Measurements from ENCODE around the gene YWHAB. TPM values are rescaled to one million over a fixed set of nuclear protein-coding genes. Genes with fewer than 3 reads are reported as not detected.

The YWHAB gene
- total and polyA plus RNA-seq, 10 of the 15 experiments (the other 5 are each of a cell fraction or from before 2014, with no cell fraction given), result 63.5 to 323 (median 144) TPM

- in situ Hi-C loops (cut with MboI) (no loop called here), intact Hi-C loops (cut with micrococcal nuclease; ENCODE audit: unreplicated experiment) (no loop called here)
- peaks cover 48% of the 10 kb centered on the region for H3K79me2 ChIP-seq (ENCODE audit: control insufficient read depth, insufficient read depth, low read length)
- H3K4me2 ChIP-seq (ENCODE audit: control insufficient read depth, insufficient read depth), result peak overlapping the region; percentile 66
- H2AFZ ChIP-seq (ENCODE audit: control insufficient read depth, low read depth, low read length), result peak overlapping the region; percentile 75
- FAIRE-seq, result no peak
- peaks cover 0 to 7% of the 10 kb centered on the region in 2 experiments; a peak in 2 of 4 replicates for H3K36me3 ChIP-seq (ENCODE audit: control insufficient read depth in 2 of 2, insufficient read depth in 2 of 2, low read length in 1 of 2)
- ChIA-PET POLR2A (interaction anchor here (0.6 to 2.0 kb wide), 7 partner anchors 19 to 1050 kb away, joined by 3 to 8 read pairs (median 4); partner anchors contain the start of genes PABPC1L, PCIF1 and TOMM34), RAD21 (ENCODE audit: unreplicated experiment) (interaction anchor here (1.2 to 1.9 kb wide), 5 partner anchors 18 to 298 kb away, joined by 3 to 5 read pairs (median 4); partner anchors contain the start of genes PABPC1L and TOMM34), CTCF (no interaction called here), SMC1A (ENCODE audit: uncharacterized antibody, unreplicated experiment) (interaction anchor here (0.6 to 0.8 kb wide), 2 partner anchors 19 to 211 kb away, joined by 3 read pairs; no protein-coding TSS in a partner anchor)
- WGBS (ENCODE audit: insufficient coverage, insufficient replicate concordance, low lambda C conversion rate, missing lambda C conversion rate), result 21% methylated on average over 14 of the region's 14 CpGs
- H4K20me1 ChIP-seq (ENCODE audit: control insufficient read depth, insufficient read depth), result peaks cover 7% of the 10 kb centered on the region; the same call in 1 of the 2 replicates
- H3K9me3 ChIP-seq (replicated peaks; ENCODE audit: control insufficient read depth, insufficient read depth, low read length), result no peaks in the 10 kb centered on the region
- no peak for DNase-seq (ENCODE audit: low read depth, low spot score)
- peaks cover 17% of the 10 kb centered on the region for H3K4me1 ChIP-seq (ENCODE audit: control insufficient read depth, insufficient read depth, low read length)
- no peak for ATAC-seq
- peak overlapping the region; percentile 72 for H3K27ac ChIP-seq (ENCODE audit: control insufficient read depth, insufficient read depth)
- peak overlapping the region; percentile 77 for H3K9ac ChIP-seq (ENCODE audit: control insufficient read depth, insufficient read depth, low read length)
- BruUV-seq (replicated peaks), result TSS peak; percentile 73
- no peaks in the 10 kb centered on the region for H3K27me3 ChIP-seq (replicated peaks in 1 of 2; ENCODE audit: control insufficient read depth in 2 of 2, insufficient read depth in 2 of 2, low read length in 1 of 2)
- H3K4me3 ChIP-seq, result peak overlapping the region; percentile 65
- 0 out of 2 replicates have a peak, but pooled peaks have one; percentile 13 for TF ChIP-seq MLLT1 (IDR thresholded peaks at IDR 0.05)
- TF ChIP-seq ZNF592 (IDR thresholded peaks at IDR 0.05), result no peak
- no peak for TF ChIP-seq KLF5 (IDR thresholded peaks at IDR 0.05; ENCODE audit: partially characterized antibody)
- no peak for TF ChIP-seq RBBP5 (conservative IDR thresholded peaks at IDR 0.05)
- TF ChIP-seq RUNX3 (IDR thresholded peaks at IDR 0.05; ENCODE audit: low read length), result no peak; the same call in 1 of the 2 replicates
- no peak for TF ChIP-seq MXI1 (IDR thresholded peaks at IDR 0.05; ENCODE audit: low read depth, low read length)
- TF ChIP-seq KAT2A (conservative IDR thresholded peaks at IDR 0.05; ENCODE audit: control insufficient read depth, low read depth, low read length), result no peak
- TF ChIP-seq ASH2L (IDR thresholded peaks at IDR 0.05; ENCODE audit: borderline replicate concordance, low read depth), result no peak
- no peak for TF ChIP-seq EZH2 (IDR thresholded peaks at IDR 0.05; ENCODE audit: borderline replicate concordance, control insufficient read depth, low read depth, low read length)
- no peak for TF ChIP-seq PAX8 (IDR thresholded peaks at IDR 0.05)
- TF ChIP-seq NFIC (IDR thresholded peaks at IDR 0.05; ENCODE audit: low read depth, low read length), result no peak
- 0 out of 2 replicates have a peak, but pooled peaks have one; percentile 14 for TF ChIP-seq NKRF (conservative IDR thresholded peaks at IDR 0.05)
- peak; percentile 20 for TF ChIP-seq SKIL (IDR thresholded peaks at IDR 0.05; ENCODE audit: low read depth, poor library complexity, severe bottlenecking)
- TF ChIP-seq WRNIP1 (IDR thresholded peaks at IDR 0.05; ENCODE audit: borderline replicate concordance, low read depth, low read length), result no peak
Observed at GRCh38 chr20:44884907-44885391, 556 bp upstream of the YWHAB start.
